HG02798 (cell line): Measurements from ENCODE around the gene PGGHG.

Source experiments
- ATAC-seq: cut with Tn5 transposase; IDR thresholded peaks from one replicate; pipeline ENCODE4 v1.9.1; 2021; ENCODE audit warnings: mild to moderate bottlenecking; ENCODE audit not compliant: unreplicated experiment, poor library complexity

PGGHG gene

GRCh38 chr11:344836-345578, 56.1 kb downstream of the PGGHG start:
- no peak for ATAC-seq
